GM06990 (cell line): ENCODE data around the gene S100A2.
"Not testable (repeated sequence)": the region's sequence is repeated elsewhere in the genome, so short reads cannot be mapped to it uniquely, and the experiment has no call there.

Experiments used
- DNase-seq: peaks from one replicate; pipeline ENCODE4 v3.0.0-alpha.2; 2011; ENCODE audit not compliant: insufficient read length; ENCODE audit errors: extremely low read depth
- H3K27me3 ChIP-seq: replicated peaks from 2 replicates; pipeline ENCODE4 v1.6.0; 2011; ENCODE audit warnings: low read length; ENCODE audit not compliant: control insufficient read depth, insufficient read depth
- H3K36me3 ChIP-seq: 2 replicates; pipeline ENCODE4 v1.5.1; 2011; ENCODE audit warnings: low read length; ENCODE audit not compliant: control insufficient read depth, insufficient read depth
- H3K4me3 ChIP-seq: replicated peaks from 2 replicates; pipeline ENCODE4 v1.5.1; 2011; ENCODE audit warnings: low read depth, mild to moderate bottlenecking, control low read depth, low read length
- CTCF ChIP-seq: IDR thresholded peaks from 2 replicates; pipeline ENCODE4 v1.5.1; 2011; ENCODE audit warnings: low read length, control low read depth, mild to moderate bottlenecking, inconsistent platforms; ENCODE audit not compliant: insufficient read depth, poor library complexity, severe bottlenecking

The S100A2 gene

DNA sequence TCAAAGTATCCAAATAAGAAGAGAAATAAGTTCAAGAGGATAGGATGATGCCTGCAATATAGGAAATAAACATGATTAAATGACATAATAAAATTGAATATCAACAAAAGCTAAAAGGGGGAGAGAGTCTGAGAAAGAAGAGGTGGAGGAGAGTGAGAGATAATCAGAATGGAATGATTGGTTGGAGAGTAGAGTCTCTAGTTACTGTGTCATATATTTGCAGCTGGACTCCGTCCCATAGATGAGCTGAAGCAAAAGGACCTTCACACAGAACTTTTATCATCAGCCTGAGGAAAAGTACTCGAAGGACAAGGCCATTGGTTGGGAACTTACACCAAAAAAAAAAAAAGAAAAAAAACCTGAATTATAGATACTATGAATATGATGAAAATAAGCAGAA lies 22.8 kb upstream of the S100A2 start:
- H3K4me3 ChIP-seq = no peak overlapping the region
- no peak for TF ChIP-seq CTCF
- DNase-seq = no peak

GRCh38 chr1:153588033-153588432 lies 22.4 kb upstream of the S100A2 start:
- DNase-seq, H3K27me3 ChIP-seq, H3K4me3 ChIP-seq, H3K36me3 ChIP-seq: not testable (repeated sequence)

More for the DNA sequence above, 22.8 kb upstream of the S100A2 start:
- no peaks in the 10 kb centered on the region for H3K36me3 ChIP-seq
- H3K27me3 ChIP-seq = no peaks in the 10 kb centered on the region

DNA sequence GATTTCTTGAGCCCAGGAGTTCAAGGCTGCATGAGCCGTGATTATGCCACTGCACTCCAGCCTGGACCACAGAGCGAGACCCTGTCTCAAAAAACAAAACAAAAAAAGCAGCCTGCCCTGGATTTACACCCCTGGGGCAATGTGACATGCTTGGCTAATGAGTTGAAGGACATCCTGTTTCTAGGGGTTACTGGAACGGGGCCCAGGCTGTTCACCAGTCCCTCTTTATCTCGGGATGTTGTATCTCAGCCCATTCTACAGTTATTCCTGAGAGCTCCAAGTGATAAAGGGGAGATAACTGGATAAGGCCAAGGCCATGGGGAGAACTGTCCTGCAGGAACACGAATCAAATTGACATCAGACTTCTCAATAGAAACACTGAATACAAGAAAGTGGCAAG lies 21.7 kb upstream of the S100A2 start:
- Histone ChIP-seq H3K36me3 (no peaks in the 10 kb centered on the region), H3K4me3 (no peak overlapping the region), H3K27me3 (no peaks in the 10 kb centered on the region)
- TF ChIP-seq CTCF = no peak
- DNase-seq = no peak

DNA sequence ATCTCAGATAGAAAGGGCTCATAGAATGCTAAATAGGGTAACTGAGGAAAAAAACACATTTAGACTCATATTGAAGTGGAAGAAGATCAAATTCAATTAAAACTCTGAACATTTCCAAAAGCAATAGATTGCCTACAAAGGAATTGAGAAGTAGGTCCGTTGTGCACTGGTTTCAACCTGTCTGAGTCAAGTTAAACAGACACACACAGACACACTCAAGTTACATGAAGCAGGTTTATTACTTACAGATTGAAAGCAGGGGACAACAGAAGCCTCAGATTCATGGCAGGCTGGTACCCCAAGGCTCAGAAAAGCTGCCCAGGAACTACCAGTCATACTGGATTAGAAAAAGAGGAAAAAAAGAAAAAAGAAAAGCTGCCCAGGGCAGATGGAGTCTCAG lies 20.7 kb upstream of the S100A2 start:
- no peak for TF ChIP-seq CTCF
- Histone ChIP-seq H3K27me3 (no peaks in the 10 kb centered on the region), H3K4me3 (no peak overlapping the region), H3K36me3 (no peaks in the 10 kb centered on the region)
- DNase-seq = no peak

GRCh38 chr1:153585006-153585405 lies 19.4 kb upstream of the S100A2 start:
- no peak for TF ChIP-seq CTCF
- H3K27me3 ChIP-seq = no peaks in the 10 kb centered on the region
- DNase-seq = no peak
- H3K4me3 ChIP-seq = no peak overlapping the region
- no peaks in the 10 kb centered on the region for H3K36me3 ChIP-seq

DNA sequence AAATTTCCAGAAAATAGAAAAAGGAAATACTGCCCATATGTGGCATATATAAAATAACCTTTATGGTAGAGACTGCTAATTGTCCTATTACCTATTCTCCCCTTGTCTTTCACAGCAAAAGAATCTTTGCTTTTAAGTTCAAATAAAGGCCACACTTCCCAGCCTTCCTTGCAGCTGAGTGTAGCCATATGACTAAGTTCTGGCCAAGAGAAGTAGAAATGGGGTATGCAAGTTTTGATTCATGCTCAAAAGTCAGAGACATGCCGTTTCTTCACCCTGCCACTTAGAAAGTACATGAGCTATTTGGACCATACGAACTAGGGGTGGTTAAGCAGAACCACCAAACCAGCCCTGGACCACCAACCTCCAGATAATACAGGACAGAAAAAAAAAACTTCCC lies 18.3 kb upstream of the S100A2 start:
- Histone ChIP-seq H3K36me3 (no peaks in the 10 kb centered on the region), H3K4me3 (no peak overlapping the region), H3K27me3 (no peaks in the 10 kb centered on the region)
- no peak for TF ChIP-seq CTCF
- DNase-seq = no peak

- not testable (repeated sequence) for DNase-seq, H3K4me3 ChIP-seq, H3K27me3 ChIP-seq, H3K36me3 ChIP-seq
Observed at GRCh38 chr1:153583514-153583913, 17.9 kb upstream of the S100A2 start.

- not testable (repeated sequence) for DNase-seq, H3K4me3 ChIP-seq, H3K27me3 ChIP-seq, H3K36me3 ChIP-seq
Observed at GRCh38 chr1:153582836-153583235, 17.2 kb upstream of the S100A2 start.
